GM21367 (cell line): ENCODE results near the gene AKR1A1.
A peak's percentile ranks its signal among the peaks of the same experiment; 100 is the strongest.
"Not testable (repeated sequence)": the region's sequence is repeated elsewhere in the genome, so short reads cannot be mapped to it uniquely, and the experiment has no call there.

Experiments used
- ATAC-seq: cut with Tn5 transposase; IDR thresholded peaks from one replicate; pipeline ENCODE4 v1.9.1; 2021; ENCODE audit not compliant: unreplicated experiment

Gene AKR1A1

DNA sequence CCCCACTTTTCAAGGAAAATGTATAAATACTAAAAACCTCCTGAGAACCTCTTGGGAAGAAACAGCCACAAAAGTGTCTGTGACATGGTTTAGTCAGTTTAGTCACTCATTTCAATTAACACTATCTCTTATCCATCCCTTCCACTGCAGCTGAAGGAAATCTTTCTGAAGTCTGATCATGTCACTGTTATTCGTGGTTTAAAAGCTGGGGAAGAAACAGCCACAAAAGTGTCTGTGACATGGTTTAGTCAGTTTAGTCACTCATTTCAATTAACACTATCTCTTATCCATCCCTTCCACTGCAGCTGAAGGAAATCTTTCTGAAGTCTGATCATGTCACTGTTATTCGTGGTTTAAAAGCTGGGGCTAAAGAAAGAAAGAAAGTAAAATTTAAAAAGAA lies 27.1 kb upstream of the AKR1A1 start:
- not testable (repeated sequence) for ATAC-seq

DNA sequence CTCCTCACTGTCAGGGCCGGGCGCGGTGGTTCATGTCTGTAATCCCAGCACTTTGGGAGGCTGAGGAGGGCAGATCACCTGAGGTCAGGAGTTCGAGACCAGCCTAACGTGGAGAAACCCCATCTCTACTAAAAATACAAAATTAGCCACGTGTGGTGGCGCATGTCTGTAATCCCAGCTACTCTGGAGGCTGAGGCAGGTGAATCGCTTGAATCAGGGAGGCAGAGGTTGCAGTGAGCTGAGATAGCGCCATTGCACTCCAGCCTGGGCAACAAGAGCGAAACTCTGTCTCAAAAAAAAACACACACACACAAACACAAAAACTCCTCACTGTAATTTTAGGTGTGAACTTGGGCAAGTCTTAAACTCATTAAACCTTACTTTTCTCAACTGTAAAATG lies 26.7 kb upstream of the AKR1A1 start:
- ATAC-seq: not testable (repeated sequence)

DNA sequence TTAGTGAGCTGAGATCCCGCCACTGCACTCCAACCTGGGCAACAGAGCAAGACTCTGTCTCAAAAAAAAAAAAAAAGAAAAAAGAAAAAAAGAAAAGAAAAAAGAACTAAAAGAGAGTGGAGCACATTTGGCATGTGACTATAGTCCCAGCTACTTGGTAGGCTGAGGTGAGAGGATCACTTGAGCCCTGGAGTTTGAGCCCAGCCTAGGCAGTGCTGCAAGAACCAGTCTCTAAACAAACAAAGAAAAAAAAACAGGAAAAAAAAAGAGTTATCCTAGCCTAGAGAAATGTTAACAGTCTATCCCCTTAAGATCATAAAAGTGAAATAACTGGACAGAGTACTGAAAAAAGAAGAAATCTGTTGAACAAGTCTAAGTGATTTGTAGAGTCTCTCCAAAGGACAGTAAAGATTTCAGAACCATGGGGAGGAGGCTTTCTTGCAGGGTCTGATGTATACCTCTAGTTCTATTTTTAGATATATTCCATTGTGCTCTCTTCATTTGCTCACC lies 24.4 kb upstream of the AKR1A1 start:
- ATAC-seq: no peak

DNA sequence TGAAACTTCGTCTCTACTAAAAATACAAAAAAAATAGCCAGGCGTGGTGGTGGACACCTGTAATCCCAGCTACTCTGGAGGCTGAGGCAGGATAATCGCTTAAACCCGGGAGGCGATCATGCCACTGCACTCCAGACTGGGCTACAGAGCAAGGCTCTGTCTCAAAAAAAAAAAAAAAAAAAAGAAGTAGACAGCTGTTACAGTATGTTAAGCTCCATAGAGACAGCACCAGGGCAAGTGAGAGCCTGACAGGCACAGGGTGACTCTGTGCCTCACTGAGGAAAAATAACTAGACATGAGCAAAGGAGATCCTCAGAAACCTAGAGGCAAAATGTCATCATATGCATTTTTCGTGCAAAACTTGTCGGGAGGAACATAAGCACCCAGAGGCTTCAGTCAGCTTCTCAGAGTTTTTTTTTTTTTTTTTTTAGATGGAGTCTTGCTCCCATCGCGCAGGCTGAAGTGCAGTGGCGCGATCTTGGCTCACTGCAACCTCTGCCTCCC lies 19.9 kb upstream of the AKR1A1 start:
- no peak for ATAC-seq

GRCh38 chr1:45531873-45532272 lies 18.8 kb upstream of the AKR1A1 start:
- ATAC-seq: no peak

GRCh38 chr1:45535988-45536766 lies 14.4 kb upstream of the AKR1A1 start:
- ATAC-seq: no peak

GRCh38 chr1:45536886-45537285 lies 13.7 kb upstream of the AKR1A1 start:
- no peak for ATAC-seq

DNA sequence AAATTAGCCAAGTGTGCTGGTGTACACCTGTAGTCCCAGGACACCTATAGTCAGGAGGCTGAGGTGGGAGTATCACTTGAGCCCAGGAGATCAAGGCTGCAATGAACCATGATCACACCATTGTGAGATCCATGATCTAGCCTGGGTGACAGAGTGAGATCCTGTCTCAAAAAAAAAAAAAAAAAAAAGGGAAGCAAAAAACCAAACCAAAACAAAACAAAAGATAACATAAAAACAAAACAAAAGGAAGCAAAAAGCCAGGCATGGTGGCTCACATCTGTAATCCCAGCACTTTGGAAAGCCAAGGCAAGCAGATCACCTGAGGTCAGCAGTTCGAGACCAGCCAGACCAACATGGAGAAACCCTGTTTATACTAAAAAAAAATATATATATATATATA lies 9.4 kb upstream of the AKR1A1 start:
- ATAC-seq: no peak

DNA sequence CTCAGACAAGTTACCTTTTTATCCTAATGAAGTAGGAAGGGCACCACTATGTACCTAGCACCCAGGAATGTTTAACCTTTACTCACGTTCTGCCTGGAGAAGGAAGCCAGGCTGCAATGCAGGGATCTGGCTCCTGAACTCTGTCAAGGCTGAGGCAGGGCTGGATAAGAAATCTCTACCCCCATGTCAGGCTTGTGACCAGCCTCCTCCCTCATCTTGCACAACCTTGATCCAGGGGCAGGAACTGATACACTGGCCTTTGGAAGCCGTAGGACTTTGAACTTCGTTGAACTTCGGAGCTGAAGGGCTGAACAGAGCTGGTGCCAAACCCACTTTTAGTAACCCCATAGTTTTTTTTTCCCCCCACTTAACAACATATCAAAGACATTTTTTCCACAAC lies 8.0 kb upstream of the AKR1A1 start:
- ATAC-seq: no peak

DNA sequence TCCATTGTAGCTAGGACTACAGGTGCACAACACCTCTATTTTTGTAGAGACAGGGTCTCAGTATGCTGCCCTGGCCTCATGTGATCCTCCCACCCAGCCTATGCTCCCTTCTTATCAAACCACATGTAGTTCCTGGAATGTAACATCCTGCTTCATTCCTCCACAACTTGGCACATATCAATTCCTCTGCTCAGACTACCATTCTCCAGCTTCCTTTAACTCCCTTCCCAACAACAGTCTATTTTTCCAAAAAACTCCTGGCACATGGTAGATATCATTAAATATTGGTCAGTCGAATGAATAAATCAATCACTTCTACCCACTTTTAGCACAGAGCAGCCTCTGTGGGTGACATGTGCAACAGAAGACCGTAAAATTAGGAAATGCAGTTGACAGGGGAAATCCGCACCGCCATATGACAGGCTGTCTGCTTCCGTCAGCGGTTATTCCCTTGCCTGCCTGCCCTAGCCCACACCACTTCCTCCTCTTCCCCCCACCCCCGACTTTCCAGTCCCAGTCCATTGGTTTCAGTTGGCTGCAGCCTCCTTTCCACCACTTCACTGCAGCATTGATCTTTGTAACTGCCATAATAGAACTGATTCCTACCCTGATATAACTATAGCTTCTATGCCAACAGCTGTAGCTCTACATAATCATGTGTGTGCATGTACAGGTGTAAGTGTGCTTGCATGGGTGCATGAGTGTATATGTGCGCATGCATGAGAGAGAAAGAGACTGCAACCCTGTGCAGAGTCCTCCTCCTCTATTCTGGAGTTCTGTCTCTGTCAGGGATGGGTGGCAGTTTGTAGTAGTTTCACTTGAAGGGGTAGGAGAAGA lies 6.8 kb upstream of the AKR1A1 start:
- ATAC-seq: no peak

DNA sequence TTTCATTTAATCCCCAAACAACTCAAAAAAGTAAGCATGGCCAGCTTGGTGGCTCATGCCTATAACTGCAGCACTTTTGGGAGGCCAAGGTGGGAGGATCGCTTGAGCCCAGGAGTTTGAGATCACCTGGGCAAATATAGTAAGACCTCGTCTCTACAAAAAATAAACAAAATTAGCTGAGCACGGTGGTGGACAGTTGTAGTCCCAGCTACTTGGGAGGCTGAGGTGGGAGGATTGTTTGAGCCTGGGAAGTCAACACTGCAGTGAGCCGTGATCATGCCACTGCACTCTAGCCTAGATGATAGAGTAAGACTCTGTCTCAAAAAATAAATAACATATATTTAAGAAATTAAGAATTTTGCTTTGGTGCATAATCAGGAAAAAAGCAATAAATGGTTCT lies 6.1 kb upstream of the AKR1A1 start:
- ATAC-seq: no peak

DNA sequence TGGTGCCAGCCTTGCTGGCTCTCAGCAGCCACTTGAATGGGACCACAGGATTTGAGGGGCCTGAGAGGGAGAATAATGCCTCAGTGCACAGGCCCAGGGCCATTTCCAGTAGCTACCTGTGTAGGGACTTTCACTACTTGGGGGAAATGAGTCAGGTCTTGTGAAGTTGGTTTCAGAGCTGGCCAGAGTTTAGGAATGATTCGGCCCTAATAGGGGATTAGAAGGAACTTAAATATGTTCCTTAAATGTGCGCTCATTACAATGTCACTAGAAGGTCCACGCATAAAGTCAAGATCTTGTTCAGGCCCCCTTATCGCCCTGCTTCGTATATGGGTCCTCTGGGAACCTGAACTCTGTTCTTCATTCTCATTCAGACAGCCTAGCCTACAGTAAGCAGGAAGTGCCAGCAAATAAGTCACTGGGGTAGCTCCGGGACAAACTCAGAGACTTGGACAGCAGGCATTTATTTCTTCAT lies 5.6 kb upstream of the AKR1A1 start:
- ATAC-seq: peak; percentile 40

DNA sequence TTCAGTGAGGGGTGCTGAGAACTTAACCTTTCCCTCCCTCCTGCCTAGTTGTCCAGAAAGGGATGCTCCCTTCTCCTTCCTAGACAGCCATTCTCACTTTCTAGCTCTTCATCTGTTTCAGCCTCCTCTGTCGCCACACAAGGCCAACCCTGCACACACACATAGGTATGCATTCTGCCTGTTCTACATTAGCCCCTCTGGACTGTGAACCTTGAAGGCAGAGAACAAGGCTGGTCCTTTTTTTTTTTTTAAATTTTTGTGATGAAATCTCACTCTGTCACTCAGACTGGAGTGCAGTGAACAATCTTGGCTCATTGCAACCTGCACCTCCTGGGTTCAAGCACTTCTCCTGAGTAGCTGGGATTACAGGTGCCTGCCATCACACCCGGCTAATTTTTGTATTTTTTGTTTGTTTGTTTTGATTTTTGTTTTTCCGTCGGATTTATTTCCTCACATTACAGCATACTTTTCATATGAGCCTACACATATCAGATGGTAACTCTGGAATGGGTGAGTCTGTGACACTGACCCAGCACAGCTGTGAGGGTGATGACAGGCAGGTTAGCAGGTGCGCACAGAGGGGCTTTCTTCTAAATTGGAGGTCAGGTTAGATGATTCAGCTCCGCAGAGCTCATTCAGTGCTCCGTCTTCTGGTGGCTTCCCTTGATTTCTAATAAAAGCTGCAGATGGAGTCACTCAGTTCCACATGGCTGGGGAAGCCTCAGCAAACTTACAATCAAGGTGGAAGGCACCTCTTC lies 4.9 kb upstream of the AKR1A1 start:
- no peak for ATAC-seq

DNA sequence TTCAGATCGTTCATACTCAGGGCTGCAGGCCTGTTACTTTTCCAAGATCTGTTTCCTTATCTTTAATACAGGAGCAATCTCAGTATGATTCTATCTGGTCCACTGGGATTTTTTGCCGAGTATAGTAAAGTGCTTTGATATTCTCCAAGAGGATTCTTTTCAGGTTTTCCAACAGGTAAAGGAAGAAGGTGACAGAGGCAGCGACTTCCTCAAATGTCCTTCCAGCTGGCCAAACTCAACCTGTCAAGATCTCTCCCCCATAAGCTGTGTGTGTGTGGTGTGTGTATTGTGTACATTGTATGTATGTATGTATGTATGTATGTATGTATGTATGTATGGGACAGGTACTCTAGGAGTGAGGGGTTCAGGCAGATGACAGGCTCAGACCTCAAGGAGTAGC lies 1.1 kb downstream of the AKR1A1 start:
- no peak for ATAC-seq

GRCh38 chr1:45552331-45552730 lies 1.7 kb downstream of the AKR1A1 start:
- ATAC-seq: no peak

DNA sequence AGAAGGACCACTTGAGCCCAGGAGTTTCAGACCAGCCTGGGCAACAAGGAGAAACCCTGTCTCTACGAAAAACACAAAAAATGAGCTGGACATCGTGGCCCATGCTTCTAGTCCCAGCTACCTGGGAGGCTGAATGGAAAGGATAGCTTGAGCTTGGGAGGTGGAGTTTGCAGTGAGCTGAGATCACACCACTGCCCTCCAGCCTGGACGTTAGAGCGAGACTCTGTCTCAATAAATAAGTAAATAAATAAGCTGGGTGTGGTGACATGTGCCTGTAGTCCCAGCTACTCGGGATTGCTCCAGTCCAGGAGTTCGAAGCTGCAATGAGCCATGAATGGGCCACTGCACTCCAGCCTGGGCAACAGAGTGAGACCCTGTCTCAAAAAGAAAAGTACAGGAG lies 3.6 kb downstream of the AKR1A1 start:
- ATAC-seq: no peak

- ATAC-seq: no peak
Measured at GRCh38 chr1:45557422-45557944, 6.9 kb downstream of the AKR1A1 start.

DNA sequence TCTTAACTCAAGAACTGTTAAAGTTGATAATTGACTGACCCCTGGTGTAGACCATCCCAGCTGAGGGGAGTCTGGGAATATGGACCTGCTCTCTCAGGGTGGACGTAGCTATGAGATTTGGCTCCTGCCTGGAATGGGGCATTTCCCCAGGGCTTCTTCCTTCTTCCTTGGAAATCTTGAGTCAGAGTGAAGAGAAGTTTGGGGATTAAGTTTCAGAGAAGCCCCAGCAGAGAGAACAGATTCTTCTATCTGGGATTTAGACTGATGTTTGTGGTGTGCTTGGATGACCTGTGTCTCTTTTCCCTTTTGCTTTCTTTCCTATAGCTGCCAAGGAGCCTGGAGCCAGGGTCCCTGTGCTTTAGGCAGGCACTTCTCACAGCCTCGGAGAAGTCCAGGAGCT lies 13.2 kb downstream of the AKR1A1 start:
- no peak for ATAC-seq

DNA sequence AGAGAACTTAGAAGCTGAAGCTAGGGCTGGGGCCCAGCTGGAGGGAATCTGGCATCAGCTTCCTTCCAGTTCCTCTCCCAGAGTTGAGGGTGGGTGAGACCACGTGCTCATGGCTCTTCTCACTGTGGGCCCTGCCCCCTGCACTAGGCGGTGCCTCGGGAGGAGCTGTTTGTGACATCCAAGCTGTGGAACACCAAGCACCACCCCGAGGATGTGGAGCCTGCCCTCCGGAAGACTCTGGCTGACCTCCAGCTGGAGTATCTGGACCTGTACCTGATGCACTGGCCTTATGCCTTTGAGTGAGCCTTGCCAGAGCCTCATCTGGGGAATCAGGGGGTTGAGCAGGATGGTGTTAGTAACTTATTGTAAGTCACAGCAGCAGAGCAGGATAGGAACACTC lies 16.1 kb downstream of the AKR1A1 start:
- no peak for ATAC-seq

GRCh38 chr1:45567911-45568310 lies 17.3 kb downstream of the AKR1A1 start:
- ATAC-seq: no peak

- no peak for ATAC-seq
Measured at GRCh38 chr1:45568421-45568820, 17.8 kb downstream of the AKR1A1 start.
